Stimulated activated CD8-positive, alpha-beta memory T cell treated with anti-CD3 and anti-CD28 coated beads, Interleukin-4, amount 100 ng/mL, for 4 hours (primary cell): ENCODE results near the gene RIGI.
"Not testable (repeated sequence)": the region's sequence is repeated elsewhere in the genome, so short reads cannot be mapped to it uniquely, and the experiment has no call there.

Source experiments
- DNase-seq, 2 donors: peaks; one replicate each; pipeline ENCODE4 v3.0.0-alpha.2; 2020; ENCODE audit warnings: low read depth in 2 of 2, low spot score in 1 of 2

Gene RIGI

GRCh38 chr9:32526041-32526706 lies at the start of gene RIGI:
RIGI (minus strand) TSS chr9:32526196; CDS start chr9:32526166, 30 bp downstream.
- DNase-seq: peak; percentile 69 to 72

- DNase-seq: no peak
Observed at GRCh38 chr9:32574858-32575257, 48.9 kb upstream of the RIGI start.

- no peak for DNase-seq
Observed at GRCh38 chr9:32573821-32574220, 47.8 kb upstream of the RIGI start.

DNA sequence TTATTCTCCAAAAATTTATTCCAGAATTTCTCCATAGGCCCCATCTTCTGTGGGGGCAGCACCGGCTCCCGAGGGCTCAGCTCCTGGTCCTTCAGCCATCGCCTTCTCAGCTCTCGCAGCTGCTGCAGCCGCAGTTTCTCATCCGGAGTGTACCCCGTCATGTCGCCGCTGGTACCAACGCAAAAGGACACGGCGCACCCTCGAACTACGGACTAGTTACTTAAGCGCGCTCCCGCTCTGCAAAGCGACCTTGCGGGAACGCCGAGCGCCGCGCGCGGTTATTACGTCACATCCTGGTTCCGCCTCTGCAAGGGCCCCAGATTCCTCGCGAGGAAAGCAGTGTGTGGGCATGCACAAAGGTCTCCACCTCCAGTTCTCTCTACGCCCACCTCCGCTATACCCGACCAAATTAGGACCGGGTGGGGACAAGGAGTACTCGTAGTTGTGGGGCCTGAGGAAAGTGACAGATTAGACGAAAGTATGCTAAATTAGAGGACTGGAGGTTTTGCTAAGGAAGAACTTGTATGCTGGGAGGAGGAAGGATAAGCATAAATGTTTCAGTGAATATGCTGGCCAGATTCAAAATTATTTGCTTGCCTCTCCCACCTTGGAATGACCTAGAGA lies 47.0 kb upstream of the RIGI start, which contains the start of gene NDUFB6:
TSS of gene NDUFB6 (minus strand) at position 260 of the 624 bp plus-strand sequence. CDS start at position 161, 99 bp downstream.
- peak; percentile 94 for DNase-seq

- DNase-seq: peak in 1 of 2 donors; percentile 47
Observed at GRCh38 chr9:32571969-32572899, 46.2 kb upstream of the RIGI start.

GRCh38 chr9:32570262-32570661 lies 44.3 kb upstream of the RIGI start:
- DNase-seq: no peak

GRCh38 chr9:32566770-32567169 lies 40.8 kb upstream of the RIGI start:
- no peak for DNase-seq

DNA sequence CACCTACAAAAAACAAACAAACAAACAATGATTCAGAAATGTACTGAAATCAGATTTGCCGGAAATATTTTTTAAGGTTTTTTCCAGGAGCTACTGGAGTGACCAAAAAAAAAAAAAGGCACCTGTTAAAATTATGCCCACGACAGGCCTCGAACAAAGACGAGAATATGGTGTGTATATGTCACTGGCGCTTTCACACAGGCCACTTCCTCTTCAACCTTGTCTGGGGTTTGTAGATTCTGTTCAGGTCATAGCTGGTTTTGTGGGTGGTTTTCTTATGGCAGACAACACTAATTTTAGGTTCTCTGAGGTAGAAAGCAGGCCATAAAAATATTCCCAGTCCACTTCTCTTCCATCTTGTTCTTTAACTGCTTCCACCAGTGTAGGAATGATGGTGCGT lies 40.0 kb upstream of the RIGI start:
- no peak for DNase-seq

GRCh38 chr9:32558408-32558934 lies 32.5 kb upstream of the RIGI start:
- DNase-seq: no peak

GRCh38 chr9:32554591-32554990 lies 28.6 kb upstream of the RIGI start:
- no peak for DNase-seq

- no peak for DNase-seq
Observed at GRCh38 chr9:32554107-32554506, 28.1 kb upstream of the RIGI start.

DNA sequence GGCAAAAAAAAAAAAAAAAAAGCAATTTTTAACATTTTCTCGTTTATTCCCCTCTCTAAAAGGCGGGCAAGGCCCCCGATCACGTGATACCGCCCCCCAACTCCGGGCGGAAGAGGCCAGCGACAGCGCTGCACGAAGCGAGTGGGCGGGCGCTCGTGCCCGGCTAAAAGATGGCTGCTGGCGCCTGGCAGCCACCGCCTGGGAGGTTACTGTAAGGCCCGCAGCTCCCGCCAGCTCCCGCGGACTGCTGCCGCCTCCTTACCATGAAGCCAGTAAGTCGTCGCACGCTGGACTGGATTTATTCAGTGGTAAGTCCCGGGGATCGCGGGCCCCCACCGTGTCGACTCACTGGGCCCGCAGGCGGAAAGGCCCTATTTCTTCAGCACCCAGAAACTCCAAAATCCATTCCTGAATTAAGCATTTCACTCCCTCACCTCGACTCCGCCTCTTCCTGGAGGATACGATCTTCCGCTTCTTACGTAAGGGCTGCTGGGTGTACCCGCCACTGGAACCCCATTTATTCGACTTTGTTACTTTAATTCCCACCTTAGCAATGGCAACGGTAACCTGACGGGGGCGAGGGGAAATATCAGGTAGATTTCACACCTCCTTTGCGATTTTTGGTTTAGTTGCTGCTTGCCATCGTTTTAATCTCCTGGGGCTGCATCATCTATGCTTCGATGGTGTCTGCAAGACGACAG lies 26.3 kb upstream of the RIGI start, which contains the start of the genes SMIM27 and TOPORS:
TSS of gene SMIM27 (plus strand) at position 156 of the 701 bp plus-strand sequence. CDS start at position 264, 108 bp downstream.
TSS of gene TOPORS (minus strand) at position 415 of the 701 bp plus-strand sequence. CDS start at position 265, 150 bp downstream.
- peak; percentile 71 to 84 for DNase-seq

DNA sequence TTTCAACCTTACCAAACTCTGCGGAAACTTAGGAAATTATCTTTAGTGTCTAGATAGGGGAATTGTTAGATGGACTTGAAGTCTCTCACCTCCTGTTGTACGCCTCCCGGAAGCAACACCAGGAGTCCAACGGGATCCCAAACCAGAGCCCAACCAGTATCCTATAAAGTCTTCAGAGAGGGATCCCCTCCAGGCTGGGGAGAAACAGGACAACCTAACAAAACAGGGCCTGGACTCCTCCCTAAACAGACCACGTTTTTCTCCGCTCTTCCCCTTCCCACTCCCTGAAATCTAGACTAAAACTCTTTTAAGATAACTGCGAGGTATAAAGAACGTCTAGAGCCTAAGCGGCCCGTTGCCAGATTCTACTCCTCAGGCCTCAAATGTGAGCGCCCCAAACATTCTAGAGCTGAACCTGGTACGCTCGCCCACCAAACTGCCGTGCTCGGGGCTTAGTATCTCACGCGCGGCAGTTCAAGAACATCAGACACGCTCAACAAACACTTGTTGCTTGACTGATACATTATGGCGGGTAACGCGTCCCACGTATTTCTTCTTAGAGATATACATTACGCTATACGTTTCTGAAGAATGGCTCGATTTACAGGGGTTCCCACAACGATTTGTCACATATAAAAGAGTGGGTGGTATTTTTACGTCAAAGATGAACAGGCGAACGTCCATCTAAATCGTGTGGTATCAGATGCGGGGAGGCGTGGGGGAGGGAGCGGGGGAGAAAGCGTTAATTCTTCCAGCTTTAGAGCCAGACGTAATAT lies 25.5 kb upstream of the RIGI start:
- no peak for DNase-seq

DNA sequence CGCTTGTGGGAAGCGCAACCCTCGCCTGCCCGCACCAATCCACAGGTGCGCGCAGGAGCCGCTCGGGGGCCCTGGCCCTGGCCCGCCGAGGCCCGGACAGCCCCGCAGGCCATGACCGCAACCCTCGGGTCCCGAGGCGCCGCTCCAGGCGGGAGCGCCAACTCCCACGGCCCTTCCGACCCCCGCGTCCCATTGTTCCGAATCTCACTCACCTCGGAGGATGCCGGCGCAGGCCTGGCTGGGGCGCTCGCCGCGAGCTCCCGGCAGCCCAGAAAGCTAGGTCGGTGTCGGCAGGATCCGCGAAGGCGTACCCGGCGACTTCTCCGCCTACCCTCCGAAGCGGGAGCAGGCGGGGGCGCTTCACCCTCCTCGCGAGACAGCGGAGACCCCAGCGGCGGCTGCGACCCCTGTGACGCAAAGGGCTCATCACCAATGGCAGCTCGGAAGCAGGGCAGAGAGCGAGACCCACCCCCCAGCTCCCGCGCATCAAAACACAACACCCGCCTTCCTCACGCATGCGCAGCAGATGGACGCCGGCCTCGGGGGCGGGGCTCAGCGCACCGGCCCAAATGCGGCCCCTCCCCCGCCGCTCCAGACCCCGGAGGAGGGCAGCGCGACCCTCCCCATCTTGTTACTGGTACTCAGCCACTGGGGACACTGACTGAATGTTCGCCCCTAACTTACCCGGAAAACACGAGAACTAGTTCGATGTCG lies 24.7 kb upstream of the RIGI start:
- peak; percentile 89 to 92 for DNase-seq

- no peak for DNase-seq
Observed at GRCh38 chr9:32550150-32550561, 24.2 kb upstream of the RIGI start.

- DNase-seq: not testable (repeated sequence)
Observed at GRCh38 chr9:32548213-32548612, 22.2 kb upstream of the RIGI start.

DNA sequence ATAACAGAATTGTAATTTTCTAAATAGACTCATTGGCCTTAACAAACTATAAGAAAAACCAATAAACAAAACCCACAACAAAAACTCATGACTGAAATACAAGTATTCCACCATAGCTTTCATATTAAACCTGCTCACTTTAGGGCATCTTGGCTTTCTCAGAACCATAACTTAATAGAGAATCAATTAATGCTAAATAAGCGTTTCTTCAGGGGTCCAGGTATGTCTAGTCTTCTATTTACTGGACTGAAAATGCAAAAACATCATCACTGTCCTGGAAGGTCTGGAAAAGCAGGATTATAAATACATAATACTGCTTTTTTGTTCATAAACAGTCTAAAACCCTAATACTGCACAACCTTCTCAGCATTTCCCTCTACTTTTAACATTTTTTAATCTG lies 19.9 kb upstream of the RIGI start:
- DNase-seq: no peak

GRCh38 chr9:32543047-32543446 lies 17.1 kb upstream of the RIGI start:
- no peak for DNase-seq

GRCh38 chr9:32533816-32534215 lies 7.8 kb upstream of the RIGI start:
- no peak for DNase-seq
